ENCODE data around the gene RGS7. TPM values are rescaled to one million over a fixed set of nuclear protein-coding genes. Genes with fewer than 3 reads are reported as not detected.

RGS7 gene
- total and polyA plus RNA-seq, 10 of the 15 experiments (the other 5 are each of a cell fraction or from before 2014, with no cell fraction given): not detected

GRCh38 chr1:241316372-241316771, 40.6 kb downstream of the RGS7 start:
- Histone ChIP-seq H3K9me3 (replicated peaks; ENCODE audit: control insufficient read depth, insufficient read depth, low read length) (no peaks in the 10 kb centered on the region), H3K4me1 (ENCODE audit: control insufficient read depth, insufficient read depth, low read length) (no peaks in the 10 kb centered on the region), H3K4me2 (ENCODE audit: control insufficient read depth, insufficient read depth) (no peak overlapping the region), H2AFZ (ENCODE audit: control insufficient read depth, low read depth, low read length) (no peak overlapping the region), H3K79me2 (ENCODE audit: control insufficient read depth, insufficient read depth, low read length) (no peaks in the 10 kb centered on the region), H3K36me3 (ENCODE audit: control insufficient read depth in 2 of 2, insufficient read depth in 2 of 2, low read length in 1 of 2) (no peaks in the 10 kb centered on the region), H3K27ac (ENCODE audit: control insufficient read depth, insufficient read depth) (no peak overlapping the region), H4K20me1 (ENCODE audit: control insufficient read depth, insufficient read depth) (no peaks in the 10 kb centered on the region), H3K9ac (ENCODE audit: control insufficient read depth, insufficient read depth, low read length) (no peak overlapping the region), H3K27me3 (replicated peaks in 1 of 2; ENCODE audit: control insufficient read depth in 2 of 2, insufficient read depth in 2 of 2, low read length in 1 of 2) (no peaks in the 10 kb centered on the region), H3K4me3 (no peak overlapping the region)
- CTCF ChIA-PET: no interaction called here
- in situ Hi-C loops (cut with MboI) (no loop called here), intact Hi-C loops (cut with micrococcal nuclease; ENCODE audit: unreplicated experiment) (no loop called here)
- DNase-seq (ENCODE audit: low read depth, low spot score): no peak
- SMC1A ChIA-PET (ENCODE audit: uncharacterized antibody, unreplicated experiment): no interaction called here
- 0% methylated on average over 3 of the region's 3 CpGs for WGBS (ENCODE audit: insufficient coverage, insufficient replicate concordance, low lambda C conversion rate, missing lambda C conversion rate)
- no peak for ATAC-seq
- no peak for FAIRE-seq
- no TSS peak for BruUV-seq (replicated peaks)
- RAD21 ChIA-PET (ENCODE audit: unreplicated experiment): no interaction called here
- POLR2A ChIA-PET: no interaction called here
- TF ChIP-seq USF1 (IDR thresholded peaks at IDR 0.05; ENCODE audit: borderline replicate concordance, extremely low read length, insufficient read depth, low read depth, low read length) (no peak), REST (IDR thresholded peaks at IDR 0.05; ENCODE audit: low read depth, low read length) (no peak), DPF2 (IDR thresholded peaks at IDR 0.05) (no peak), JUND (IDR thresholded peaks at IDR 0.05; ENCODE audit: low read depth, low read length) (no peak), ETV6 (conservative IDR thresholded peaks at IDR 0.05 in 1 of 2, IDR thresholded peaks at IDR 0.05 in 1 of 2; ENCODE audit: borderline replicate concordance in 1 of 2, low read depth in 1 of 2) (no peak), KLF5 (IDR thresholded peaks at IDR 0.05; ENCODE audit: partially characterized antibody) (no peak), SMAD1 (IDR thresholded peaks at IDR 0.05; ENCODE audit: low read depth, partially characterized antibody) (no peak), BCL3 (IDR thresholded peaks at IDR 0.05; ENCODE audit: borderline replicate concordance, insufficient read depth, low read depth, low read length, poor library complexity, severe bottlenecking) (no peak), SPI1 (IDR thresholded peaks at IDR 0.05; ENCODE audit: borderline replicate concordance, insufficient read depth, low read depth, low read length) (no peak), ZNF274 (IDR thresholded peaks at IDR 0.05; ENCODE audit: insufficient read depth, insufficient read length) (no peak), ZNF622 (IDR thresholded peaks at IDR 0.05) (no peak), ZBTB40 (IDR thresholded peaks at IDR 0.05; ENCODE audit: borderline replicate concordance) (no peak), LARP7 (IDR thresholded peaks at IDR 0.05) (no peak), CEBPB (IDR thresholded peaks at IDR 0.05; ENCODE audit: borderline replicate concordance in 1 of 2, low read depth in 2 of 2, low read length in 2 of 2) (no peak)

Measured in GM12878 (cell line).